ENCODE results near the gene NAAA. TPM values are rescaled to one million over a fixed set of nuclear protein-coding genes. Genes with fewer than 3 reads are reported as not detected.

The NAAA gene
- total and polyA plus RNA-seq, 9 of the 15 experiments (the other 6 are each of a cell fraction or from before 2014, with no cell fraction given), result 1.3 to 7.9 (median 5.9) TPM

GRCh38 chr4:75881476-75881875, 59.3 kb downstream of the NAAA start (continued):
- no peak for TF ChIP-seq AFF1 (IDR thresholded peaks at IDR 0.05; ENCODE audit: low read depth in 1 of 2, partially characterized antibody in 2 of 2)
- no peak for TF ChIP-seq ESRRB (CRISPR knock-in tag; IDR thresholded peaks at IDR 0.05; ENCODE audit: borderline replicate concordance)
- TF ChIP-seq KAT2B (IDR thresholded peaks at IDR 0.05; ENCODE audit: low read depth, low read length), result no peak
- TF ChIP-seq NR0B1 (IDR thresholded peaks at IDR 0.05; ENCODE audit: partially characterized antibody), result no peak
- TF ChIP-seq RUNX1 (IDR thresholded peaks at IDR 0.05; ENCODE audit: low read depth), result no peak
- TF ChIP-seq ZNF280A (IDR thresholded peaks at IDR 0.05; ENCODE audit: low read depth, partially characterized antibody), result no peak
- TF ChIP-seq MCM5 (IDR thresholded peaks at IDR 0.05; ENCODE audit: low read depth), result no peak
- no peak for TF ChIP-seq SAFB (IDR thresholded peaks at IDR 0.05; ENCODE audit: borderline replicate concordance, low read depth, low read length)
- TF ChIP-seq TSHZ1 (CRISPR knock-in tag; IDR thresholded peaks at IDR 0.05), result no peak
- no peak for TF ChIP-seq NR1H2 (CRISPR knock-in tag; IDR thresholded peaks at IDR 0.05)
- TF ChIP-seq THRAP3 (IDR thresholded peaks at IDR 0.05; ENCODE audit: borderline replicate concordance), result no peak
- no peak for TF ChIP-seq ZC3H8 (IDR thresholded peaks at IDR 0.05)
- no peak for TF ChIP-seq ZNF140 (CRISPR knock-in tag; IDR thresholded peaks at IDR 0.05)
- TF ChIP-seq MEIS2 (IDR thresholded peaks at IDR 0.05; ENCODE audit: partially characterized antibody), result no peak
- no peak for TF ChIP-seq RNF219 (CRISPR knock-in tag; IDR thresholded peaks at IDR 0.05)

All from K562 (cell line).